GM10266 (cell line): ENCODE data around the gene MICA.

ENCODE experiments used
- DNase-seq: peaks from one replicate; pipeline ENCODE4 v3.0.0; 2012; ENCODE audit errors: extremely low spot score
- TF ChIP-seq, protein P1 (sequence below): IDR thresholded peaks from 2 replicates; pipeline ENCODE4 v1.5.1; 2012; ENCODE audit warnings: mild to moderate bottlenecking, low read depth; ENCODE audit not compliant: control insufficient read depth, insufficient read depth; ENCODE audit errors: missing control alignments

Gene MICA

DNA sequence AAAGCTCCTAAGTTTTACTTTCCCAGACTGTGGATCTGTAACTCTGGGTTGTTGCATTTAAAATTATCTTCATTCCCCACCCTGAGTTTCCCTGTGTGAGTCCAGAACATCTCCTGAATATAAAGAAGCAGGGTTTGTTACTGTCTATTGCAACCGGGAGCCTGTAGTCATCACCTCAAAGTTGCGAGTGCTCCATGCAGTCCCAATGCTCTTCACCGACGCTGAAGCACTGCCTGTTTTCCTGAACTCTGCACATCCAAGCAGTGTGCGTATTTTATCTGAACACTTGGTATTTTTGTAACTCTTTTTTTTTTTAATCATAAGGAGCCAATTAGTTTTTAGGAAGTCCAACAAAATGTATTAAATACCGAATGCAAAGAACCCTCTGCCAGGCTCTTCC, 45.5 kb upstream of the MICA start:
- TF ChIP-seq, protein P1, sequence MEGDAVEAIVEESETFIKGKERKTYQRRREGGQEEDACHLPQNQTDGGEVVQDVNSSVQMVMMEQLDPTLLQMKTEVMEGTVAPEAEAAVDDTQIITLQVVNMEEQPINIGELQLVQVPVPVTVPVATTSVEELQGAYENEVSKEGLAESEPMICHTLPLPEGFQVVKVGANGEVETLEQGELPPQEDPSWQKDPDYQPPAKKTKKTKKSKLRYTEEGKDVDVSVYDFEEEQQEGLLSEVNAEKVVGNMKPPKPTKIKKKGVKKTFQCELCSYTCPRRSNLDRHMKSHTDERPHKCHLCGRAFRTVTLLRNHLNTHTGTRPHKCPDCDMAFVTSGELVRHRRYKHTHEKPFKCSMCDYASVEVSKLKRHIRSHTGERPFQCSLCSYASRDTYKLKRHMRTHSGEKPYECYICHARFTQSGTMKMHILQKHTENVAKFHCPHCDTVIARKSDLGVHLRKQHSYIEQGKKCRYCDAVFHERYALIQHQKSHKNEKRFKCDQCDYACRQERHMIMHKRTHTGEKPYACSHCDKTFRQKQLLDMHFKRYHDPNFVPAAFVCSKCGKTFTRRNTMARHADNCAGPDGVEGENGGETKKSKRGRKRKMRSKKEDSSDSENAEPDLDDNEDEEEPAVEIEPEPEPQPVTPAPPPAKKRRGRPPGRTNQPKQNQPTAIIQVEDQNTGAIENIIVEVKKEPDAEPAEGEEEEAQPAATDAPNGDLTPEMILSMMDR: no peak
- DNase-seq: no peak

DNA sequence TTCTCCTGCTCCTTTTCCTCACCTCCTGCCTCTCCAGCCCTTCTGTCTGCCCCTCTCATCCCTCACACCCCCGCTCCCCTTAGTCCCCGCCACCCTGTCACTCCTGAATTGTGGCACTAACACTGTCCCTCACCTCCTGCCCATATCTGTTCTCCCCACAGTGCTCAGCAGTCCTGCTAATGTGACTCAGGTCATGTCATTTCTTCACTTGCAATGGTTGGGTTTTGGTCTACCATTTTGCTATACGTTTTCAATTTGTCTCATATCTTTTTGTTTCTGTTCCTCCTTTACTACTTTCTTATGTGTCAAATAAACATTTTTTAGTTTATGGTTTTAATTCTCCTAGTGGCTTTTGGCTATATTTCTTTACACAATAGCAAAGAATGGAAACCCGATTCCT, 45.1 kb upstream of the MICA start:
- no peak for DNase-seq
- TF ChIP-seq, protein P1: no peak

GRCh38 chr6:31359581-31359980, 43.8 kb upstream of the MICA start:
- TF ChIP-seq, protein P1: no peak
- DNase-seq: no peak

DNA sequence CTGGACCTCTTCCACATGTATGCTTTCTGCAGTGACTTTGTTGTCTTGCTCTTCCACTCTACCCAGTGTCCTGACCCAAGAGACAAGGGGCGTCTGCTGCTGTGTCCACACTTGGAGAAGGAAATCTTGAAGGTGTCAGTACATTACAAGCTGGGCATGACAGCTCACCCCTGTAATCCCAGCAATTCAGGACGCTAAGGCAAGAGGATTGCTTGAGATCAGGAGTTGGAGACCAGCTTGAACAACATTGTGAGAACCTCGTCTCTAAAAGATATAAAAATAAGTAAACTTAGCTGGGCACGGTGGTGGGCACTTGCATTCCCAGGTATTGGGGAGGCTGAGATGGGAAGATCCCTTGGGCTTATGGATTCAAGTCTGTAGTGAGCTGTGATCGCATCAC, 40.6 kb upstream of the MICA start:
- DNase-seq: no peak
- TF ChIP-seq, protein P1: no peak

DNA sequence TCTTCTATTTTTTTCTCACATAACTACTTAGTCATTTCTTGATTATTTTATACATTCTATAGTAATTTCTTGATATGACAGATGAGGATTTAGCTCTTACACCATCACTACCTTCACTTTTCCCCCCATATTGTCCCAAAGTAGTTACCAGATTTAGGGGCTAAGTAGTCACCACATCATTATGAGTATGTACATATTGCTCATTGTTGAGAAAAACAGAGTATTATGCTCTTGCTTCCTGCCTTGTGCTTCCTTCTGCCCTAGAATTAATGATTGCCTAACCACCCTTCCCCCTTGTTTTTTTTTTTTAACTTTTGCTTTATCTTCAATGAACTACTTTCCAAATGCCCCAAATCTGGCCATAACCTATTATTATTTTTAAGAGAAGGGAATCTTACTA, 39.6 kb upstream of the MICA start:
- DNase-seq: no peak
- TF ChIP-seq, protein P1: no peak

DNA sequence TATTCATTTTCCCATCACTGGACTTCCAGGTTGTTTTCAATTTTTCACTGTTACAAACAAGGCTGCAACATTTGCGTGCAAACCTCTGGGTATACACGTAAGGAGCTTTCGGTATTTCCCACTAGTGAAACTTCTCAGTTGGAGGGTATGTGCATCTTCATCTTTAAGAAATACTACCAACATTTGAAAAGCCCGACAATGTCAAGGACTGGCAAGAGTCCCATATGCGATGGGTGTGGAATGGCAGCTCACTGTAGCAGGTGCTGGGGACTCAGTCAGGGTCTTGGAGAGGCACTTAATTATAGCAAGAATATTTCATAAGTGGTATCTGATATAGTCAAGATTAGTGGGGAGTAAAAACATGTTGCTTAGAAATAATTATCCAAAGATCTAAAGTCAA, 37.5 kb upstream of the MICA start:
- TF ChIP-seq, protein P1: no peak

GRCh38 chr6:31366693-31367470, 36.5 kb upstream of the MICA start:
- TF ChIP-seq, protein P1: peak; percentile 87

More for the DNA sequence above, 37.5 kb upstream of the MICA start:
- DNase-seq: no peak

More at GRCh38 chr6:31366693-31367470, 36.5 kb upstream of the MICA start:
- DNase-seq: peak; percentile 74
